Measurements from ENCODE around the gene ABCC12. TPM values are rescaled to one million over a fixed set of nuclear protein-coding genes. Genes with fewer than 3 reads are reported as not detected.

Gene ABCC12
- total and polyA plus RNA-seq, 2 of the 4 experiments (the other 2 are of a cell fraction), result under 0.01 TPM; not detected in 1

DNA sequence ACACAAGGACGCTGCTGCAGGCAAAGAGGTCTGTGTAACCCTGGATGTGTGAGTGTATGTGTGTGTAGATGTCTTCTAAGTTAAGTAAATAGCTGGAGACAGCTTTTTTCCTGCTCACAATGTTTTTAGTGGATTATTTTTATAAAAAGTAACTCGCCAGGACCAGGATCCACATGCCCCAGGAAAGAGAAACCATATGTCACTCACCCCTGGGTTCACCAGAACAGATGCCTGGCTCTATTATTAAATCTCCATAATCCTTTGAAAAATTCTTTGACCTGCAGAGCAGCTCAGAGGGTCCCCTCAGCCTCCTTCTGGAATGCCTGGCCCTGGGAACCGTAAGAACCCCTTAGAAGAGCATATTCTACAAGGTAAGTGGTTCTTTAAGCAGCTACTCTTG, 18.0 kb downstream of the ABCC12 start:
- Histone ChIP-seq H3K4ac (ENCODE audit: low read depth, low read length) (no peak overlapping the region), H3K4me1 (ENCODE audit: control insufficient read depth, insufficient read depth, low read length) (peaks cover 3% of the 10 kb centered on the region; the same call in 1 of the 2 replicates), H2AFZ (replicated peaks; ENCODE audit: low read length, poor library complexity) (no peak overlapping the region), H4K20me1 (ENCODE audit: insufficient read depth, low read length) (no peaks in the 10 kb centered on the region), H3K18ac (ENCODE audit: low read depth, low read length) (no peak overlapping the region), H3K36me3 (ENCODE audit: control insufficient read depth, insufficient read depth, low read length) (no peaks in the 10 kb centered on the region), H4K5ac (ENCODE audit: low read depth, low read length) (no peak overlapping the region), H2AK9ac (replicated peaks; ENCODE audit: low read depth, low read length, poor library complexity) (no peak overlapping the region), H2BK15ac (ENCODE audit: low read depth, low read length) (no peak overlapping the region), H3K9ac (ENCODE audit: low read depth, low read length) (no peak overlapping the region), H3K23ac (ENCODE audit: low read depth, low read length) (no peak overlapping the region), H3K14ac (replicated peaks; ENCODE audit: low read depth, low read length) (no peak overlapping the region), H2AK5ac (ENCODE audit: low read depth, low read length) (no peak overlapping the region), H3K9me1 (ENCODE audit: insufficient read depth, low read length) (no peaks in the 10 kb centered on the region), H3K4me3 (ENCODE audit: insufficient read depth, low read depth, low read length) (no peak overlapping the region), H4K91ac (ENCODE audit: insufficient read depth, low read depth, low read length) (no peak overlapping the region), H3K9me3 (ENCODE audit: control insufficient read depth, insufficient read depth, low read length) (no peaks in the 10 kb centered on the region), H2BK120ac (ENCODE audit: low read depth, low read length) (no peak overlapping the region), H3K79me1 (ENCODE audit: low read depth in 1 of 2, low read length in 2 of 2) (no peaks in the 10 kb centered on the region), H2BK5ac (ENCODE audit: low read depth, low read length, poor library complexity, severe bottlenecking) (no peak overlapping the region), H3K27me3 (ENCODE audit: control insufficient read depth, insufficient read depth, low read length) (no peaks in the 10 kb centered on the region), H4K8ac (ENCODE audit: low read depth in 2 of 2, low read length in 2 of 2) (no peak overlapping the region), H3K27ac (ENCODE audit: insufficient read depth, low read length) (no peak overlapping the region), H3K4me2 (ENCODE audit: low read depth, low read length) (no peak overlapping the region), H2BK20ac (ENCODE audit: low read depth, low read length) (no peak overlapping the region), H3K56ac (ENCODE audit: extremely low read depth, insufficient read depth, low read length) (no peak overlapping the region)
- no CpG with 5 or more reads among the region's 3 CpGs for WGBS, 2 experiments (ENCODE audit: extremely low coverage in 2 of 2, insufficient read length in 1 of 2)
- TF ChIP-seq MAFK (IDR thresholded peaks at IDR 0.05; ENCODE audit: low read depth, low read length) (no peak), ELK1 (IDR thresholded peaks at IDR 0.05; ENCODE audit: borderline replicate concordance, low read depth, low read length) (no peak), FOS (IDR thresholded peaks at IDR 0.05; ENCODE audit: low read depth, low read length) (no peak), POLR2A (IDR thresholded peaks at IDR 0.05; ENCODE audit: low read depth, low read length) (no peak), NFE2L2 (IDR thresholded peaks at IDR 0.05; ENCODE audit: low read depth, low read length) (no peak), CHD1 (IDR thresholded peaks at IDR 0.05; ENCODE audit: low read depth, low read length) (no peak), MXI1 (IDR thresholded peaks at IDR 0.05; ENCODE audit: borderline replicate concordance, low read depth, low read length) (no peak), USF2 (IDR thresholded peaks at IDR 0.05; ENCODE audit: low read depth, low read length) (no peak), CTCF (conservative IDR thresholded peaks at IDR 0.05; ENCODE audit: low read depth, low read length) (no peak), SMC3 (IDR thresholded peaks at IDR 0.05; ENCODE audit: low read depth, low read length) (no peak)
- CTCF ChIA-PET, result interaction anchor here (1.6 kb wide), 1 partner anchor 18 kb away, joined by 3 read pairs; the partner anchor contains the start of gene ABCC12
- no TSS peak for BruUV-seq (replicated peaks)
- no peak for DNase-seq
- dilution Hi-C loops (cut with HindIII; ENCODE audit: low sequenced_read_pairs, unreplicated experiment) (no loop called here), intact Hi-C loops (cut with micrococcal nuclease) (no loop called here), in situ Hi-C loops (cut with MboI; ENCODE audit: low sequenced_read_pairs) (no loop called here)
- POLR2A ChIA-PET (ENCODE audit: unreplicated experiment), result no interaction called here
- ATAC-seq (ENCODE audit: low read depth), result no peak
